NCI-H2081 treated with DMSO at 0.1 percent for 48 hours (cell line): ENCODE results near the gene DIRAS1.
"Not testable (repeated sequence)": the region's sequence is repeated elsewhere in the genome, so short reads cannot be mapped to it uniquely, and the experiment has no call there.

Source experiments
- DNase-seq: peaks from one replicate; lab custom pipeline; 2025; lab: John Stamatoyannopoulos, UW

The DIRAS1 gene

GRCh38 chr19:2711172-2711874 is 9.8 kb downstream of the DIRAS1 start:
- no peak for DNase-seq

- no peak for DNase-seq
Measured at GRCh38 chr19:2706251-2706650, 14.9 kb downstream of the DIRAS1 start.

GRCh38 chr19:2703691-2704216 is 17.4 kb downstream of the DIRAS1 start:
- DNase-seq: no peak

- no peak for DNase-seq
Measured at GRCh38 chr19:2703077-2703437, 18.1 kb downstream of the DIRAS1 start.

- DNase-seq: no peak
Measured at GRCh38 chr19:2702170-2703076, 18.7 kb downstream of the DIRAS1 start, which contains the start of gene GNG7. Gene GNG7 (minus strand): TSS chr19:2702694. CDS start chr19:2520688, 182,006 bp downstream.

GRCh38 chr19:2701361-2702169 is 19.6 kb downstream of the DIRAS1 start:
- DNase-seq: no peak

GRCh38 chr19:2700660-2701360 is 20.4 kb downstream of the DIRAS1 start:
- DNase-seq: no peak

GRCh38 chr19:2699413-2700140 is 21.6 kb downstream of the DIRAS1 start:
- DNase-seq: no peak

GRCh38 chr19:2694196-2694595 is 27.0 kb downstream of the DIRAS1 start:
- DNase-seq: no peak

- DNase-seq: no peak
Measured at GRCh38 chr19:2693492-2694160, 27.5 kb downstream of the DIRAS1 start.

GRCh38 chr19:2691951-2692350 is 29.2 kb downstream of the DIRAS1 start:
- no peak for DNase-seq

GRCh38 chr19:2690856-2691255 is 30.3 kb downstream of the DIRAS1 start:
- no peak for DNase-seq

GRCh38 chr19:2686360-2686759 is 34.8 kb downstream of the DIRAS1 start:
- no peak for DNase-seq

GRCh38 chr19:2685204-2685704 is 35.9 kb downstream of the DIRAS1 start:
- no peak for DNase-seq

- no peak for DNase-seq
Measured at GRCh38 chr19:2683430-2684003, 37.7 kb downstream of the DIRAS1 start.

- DNase-seq: no peak
Measured at GRCh38 chr19:2680808-2681207, 40.4 kb downstream of the DIRAS1 start.

- DNase-seq: no peak
Measured at GRCh38 chr19:2679439-2679838, 41.7 kb downstream of the DIRAS1 start.

- DNase-seq: not testable (repeated sequence)
Measured at GRCh38 chr19:2678948-2679347, 42.2 kb downstream of the DIRAS1 start.

GRCh38 chr19:2678044-2678671 is 43.0 kb downstream of the DIRAS1 start:
- DNase-seq: no peak
